Bone marrow (tissue), 2 donors: ENCODE data around the gene TP53TG5.

Experiments
- DNase-seq, 2 donors: peaks; one replicate each; lab custom pipeline; 2025; lab: John Stamatoyannopoulos, UW

Gene TP53TG5

GRCh38 chr20:45378191-45378590, at the start of gene TP53TG5:
Gene TP53TG5 (minus strand): TSS chr20:45378325. CDS start chr20:45378236, 89 bp downstream.
- DNase-seq, result no peak

GRCh38 chr20:45427236-45428149, 49.4 kb upstream of the TP53TG5 start:
- no peak for DNase-seq

GRCh38 chr20:45426320-45427016, 48.3 kb upstream of the TP53TG5 start:
- DNase-seq, result no peak

- no peak for DNase-seq
Observed at GRCh38 chr20:45425561-45425960, 47.4 kb upstream of the TP53TG5 start.

- DNase-seq, result no peak
Observed at GRCh38 chr20:45423700-45424099, 45.6 kb upstream of the TP53TG5 start.

GRCh38 chr20:45420125-45420524, 42.0 kb upstream of the TP53TG5 start:
- DNase-seq, result no peak

GRCh38 chr20:45419188-45420091, 41.3 kb upstream of the TP53TG5 start:
- DNase-seq, result no peak

GRCh38 chr20:45416917-45417316, 38.8 kb upstream of the TP53TG5 start:
- no peak for DNase-seq

GRCh38 chr20:45415822-45416637, 37.9 kb upstream of the TP53TG5 start, which contains the start of gene PIGT:
Gene PIGT (plus strand): TSS chr20:45416141. CDS start chr20:45416157, 16 bp downstream.
- peak; percentile 43 to 78 for DNase-seq

GRCh38 chr20:45413479-45413878, 35.4 kb upstream of the TP53TG5 start:
- DNase-seq, result no peak

GRCh38 chr20:45412653-45413052, 34.5 kb upstream of the TP53TG5 start:
- DNase-seq, result no peak

GRCh38 chr20:45410887-45411286, 32.8 kb upstream of the TP53TG5 start:
- no peak for DNase-seq

GRCh38 chr20:45409521-45410272, 31.6 kb upstream of the TP53TG5 start:
- no peak for DNase-seq

- DNase-seq, result peak in 1 of 2 donors; percentile 51
Observed at GRCh38 chr20:45408646-45409213, 30.6 kb upstream of the TP53TG5 start.

GRCh38 chr20:45407783-45408645, 29.9 kb upstream of the TP53TG5 start, which contains the start of gene DBNDD2:
Gene DBNDD2 (plus strand): TSS chr20:45408289. CDS start chr20:45408468, 179 bp downstream.
- no peak for DNase-seq

GRCh38 chr20:45407067-45407745, 29.1 kb upstream of the TP53TG5 start:
- no peak for DNase-seq

- no peak for DNase-seq
Observed at GRCh38 chr20:45406260-45407066, 28.3 kb upstream of the TP53TG5 start.
